G401.6 (cell line): Measurements from ENCODE around the gene VAV3.

Source experiments
- FAIRE-seq: peaks from 2 replicates; lab custom pipeline; 2012; peaks lifted over from hg19 to GRCh38; lab: Jason Lieb, UNC

The VAV3 gene

GRCh38 chr1:107532318-107532717 lies 432.7 kb downstream of the VAV3 start:
- no peak for FAIRE-seq

- no peak for FAIRE-seq
These were observed 433.7 kb downstream of the VAV3 start for GRCh38 chr1:107531065-107531908.

GRCh38 chr1:107530543-107530942 lies 434.4 kb downstream of the VAV3 start:
- FAIRE-seq = no peak

GRCh38 chr1:107529511-107530149 lies 435.4 kb downstream of the VAV3 start:
- no peak for FAIRE-seq

- FAIRE-seq = no peak
These were observed 438.3 kb downstream of the VAV3 start for GRCh38 chr1:107526524-107527198.

- FAIRE-seq = no peak
These were observed 439.0 kb downstream of the VAV3 start for GRCh38 chr1:107525961-107526360.

GRCh38 chr1:107525145-107525544 lies 439.8 kb downstream of the VAV3 start:
- FAIRE-seq = no peak

- no peak for FAIRE-seq
These were observed 440.7 kb downstream of the VAV3 start for GRCh38 chr1:107524301-107524700.

- FAIRE-seq = no peak
These were observed 441.2 kb downstream of the VAV3 start for GRCh38 chr1:107523736-107524135.

- FAIRE-seq = no peak
These were observed 441.9 kb downstream of the VAV3 start for GRCh38 chr1:107523061-107523460.
